GM10248 (cell line): ENCODE data around the gene CACNA1S.

Source experiments
- CTCF ChIA-PET: fragments of 300-600 bp; sonication (Branson Sonifier 250); formaldehyde crosslinking; extraction: SDS; loops from one replicate; lab custom pipeline; 2021; ENCODE audit warnings: antibody characterized with exemption; lab: Yijun Ruan, JAX
- POLR2A ChIA-PET: fragments of 350-650 bp; sonication (Branson Sonifier 250); formaldehyde crosslinking; extraction: SDS; loops from one replicate; lab custom pipeline; 2020; ENCODE audit warnings: antibody characterized with exemption; lab: Yijun Ruan, JAX
- DNase-seq: peaks from one replicate; pipeline ENCODE4 v3.0.0; 2012; ENCODE audit errors: extremely low spot score
- CTCF ChIP-seq: IDR thresholded peaks from 2 replicates; pipeline ENCODE4 v1.5.1; 2012; ENCODE audit warnings: mild to moderate bottlenecking, low read depth; ENCODE audit errors: extremely low read depth, missing control alignments, control extremely low read depth

CACNA1S gene

GRCh38 chr1:201053155-201053860, 58.9 kb downstream of the CACNA1S start:
- ChIA-PET CTCF (interaction anchor here (1.2 kb wide), 1 partner anchor 11 kb away, joined by 3 read pairs; no protein-coding TSS in a partner anchor), POLR2A (no interaction called here)
- DNase-seq, result no peak
- peak; percentile 12 for TF ChIP-seq CTCF

- POLR2A ChIA-PET, result no interaction called here
- no peak for TF ChIP-seq CTCF
- DNase-seq, result no peak
- CTCF ChIA-PET, result interaction anchor here (0.7 to 1.6 kb wide), 5 partner anchors 9 to 80 kb away, joined by 3 to 5 read pairs (median 4); no protein-coding TSS in a partner anchor
These were observed 60.8 kb downstream of the CACNA1S start for GRCh38 chr1:201051399-201051798.

GRCh38 chr1:201050515-201051277, 61.5 kb downstream of the CACNA1S start:
- DNase-seq, result no peak
- ChIA-PET POLR2A (no interaction called here), CTCF (interaction anchor here (0.7 to 1.4 kb wide), 4 partner anchors 8 to 79 kb away, joined by 3 to 5 read pairs (median 4); no protein-coding TSS in a partner anchor)
- TF ChIP-seq CTCF, result no peak

- no peak for DNase-seq
- POLR2A ChIA-PET, result no interaction called here
- CTCF ChIA-PET, result interaction anchor here (1.4 to 5.6 kb wide), 5 partner anchors 8 to 78 kb away, joined by 4 to 61 read pairs (median 5); no protein-coding TSS in a partner anchor
- TF ChIP-seq CTCF, result no peak
These were observed 62.9 kb downstream of the CACNA1S start for GRCh38 chr1:201049248-201049831.

- ChIA-PET POLR2A (no interaction called here), CTCF (interaction anchor here (1.2 to 5.6 kb wide), 6 partner anchors 9 to 77 kb away, joined by 3 to 61 read pairs (median 4); no protein-coding TSS in a partner anchor)
- TF ChIP-seq CTCF, result no peak
- no peak for DNase-seq
These were observed 63.7 kb downstream of the CACNA1S start for GRCh38 chr1:201048521-201048920.

GRCh38 chr1:201044119-201044518, 68.1 kb downstream of the CACNA1S start:
- DNase-seq, result no peak
- CTCF ChIA-PET, result interaction anchor here (1.0 to 5.6 kb wide), 6 partner anchors 9 to 137 kb away, joined by 3 to 61 read pairs (median 6); no protein-coding TSS in a partner anchor
- TF ChIP-seq CTCF, result no peak
- POLR2A ChIA-PET, result no interaction called here
